ENCODE results near the gene BRCA2.

The BRCA2 gene

GRCh38 chr13:32315238-32316027 is at the start of gene BRCA2, which contains the start of gene ZAR1L:
Gene BRCA2, plus strand, starts transcription at chr13:32315508. Its CDS starts 953 bp downstream, at chr13:32316461.
Gene ZAR1L, minus strand, starts transcription at chr13:32315363. Its CDS starts 3,438 bp downstream, at chr13:32311925.
- peak; percentile 93 for DNase-seq

GRCh38 chr13:32265726-32266125 is 49.6 kb upstream of the BRCA2 start:
- no peak for DNase-seq

DNA sequence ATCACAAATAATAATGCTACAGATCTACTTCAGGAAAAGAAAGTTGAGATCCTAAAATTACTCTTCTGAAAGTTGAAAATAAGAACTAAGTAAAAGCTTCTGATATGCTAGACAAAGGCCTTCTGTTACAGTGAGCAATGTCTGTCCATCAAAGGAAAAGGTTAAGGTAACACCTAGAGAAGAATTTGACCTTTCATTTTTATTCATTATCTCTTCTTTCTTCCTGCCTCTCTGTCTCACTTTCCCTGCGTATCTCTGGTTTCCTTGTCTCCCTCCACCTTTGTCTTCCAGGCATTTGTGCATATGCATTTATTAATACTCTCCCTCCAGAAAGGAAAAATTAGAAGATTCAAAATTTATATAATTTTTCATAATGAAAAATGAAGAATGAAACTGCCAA is 49.2 kb upstream of the BRCA2 start:
- no peak for DNase-seq

DNA sequence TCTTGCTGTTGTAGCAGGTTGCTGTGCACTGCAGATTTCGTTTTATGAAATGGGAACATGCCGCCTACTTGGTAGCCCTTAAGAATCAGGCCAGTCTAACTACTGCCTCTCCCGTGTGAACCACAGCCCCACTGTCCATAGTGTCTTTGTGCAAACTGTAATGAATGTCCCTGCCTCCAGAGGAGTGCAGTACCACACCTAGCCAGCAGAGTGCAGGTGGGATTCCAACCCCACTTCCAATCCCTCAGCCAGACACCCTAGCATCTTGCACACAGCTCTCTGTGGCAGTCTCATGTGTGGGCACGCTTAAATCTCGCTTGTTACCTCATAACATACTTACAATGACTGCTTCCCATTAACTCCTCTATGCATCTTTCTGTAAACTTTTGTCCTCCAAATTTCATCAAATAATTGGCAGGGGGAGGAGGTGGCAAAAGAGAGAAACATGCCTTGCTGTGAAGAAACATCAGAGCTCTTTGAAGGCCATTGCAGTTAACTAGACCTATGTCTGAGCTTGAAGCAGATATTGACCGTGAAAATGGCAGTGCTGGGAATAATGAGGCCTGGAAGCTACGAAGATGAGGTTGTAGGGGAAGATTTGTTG is 47.4 kb upstream of the BRCA2 start:
- no peak for DNase-seq

- DNase-seq, result no peak
These were observed 43.2 kb upstream of the BRCA2 start for GRCh38 chr13:32272021-32272683.

DNA sequence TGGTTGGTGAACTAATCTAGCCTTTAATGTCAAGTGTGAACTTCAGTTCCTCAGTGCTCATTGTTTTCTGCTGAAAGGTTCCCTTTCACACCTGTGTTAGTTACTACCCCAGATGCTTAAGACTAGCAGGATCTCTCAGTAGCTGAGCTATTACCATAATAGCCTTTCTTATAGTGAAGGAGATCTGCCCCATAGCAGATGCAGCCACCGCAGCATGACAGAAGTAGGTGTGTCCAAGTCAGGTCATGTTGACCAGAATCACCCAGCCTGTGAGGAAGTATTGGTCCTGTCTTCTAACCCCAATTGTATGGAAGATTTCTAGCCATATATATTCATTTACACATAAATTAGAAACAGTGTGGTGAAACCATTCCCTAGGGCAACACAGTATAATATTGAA is 37.5 kb upstream of the BRCA2 start:
- no peak for DNase-seq

DNA sequence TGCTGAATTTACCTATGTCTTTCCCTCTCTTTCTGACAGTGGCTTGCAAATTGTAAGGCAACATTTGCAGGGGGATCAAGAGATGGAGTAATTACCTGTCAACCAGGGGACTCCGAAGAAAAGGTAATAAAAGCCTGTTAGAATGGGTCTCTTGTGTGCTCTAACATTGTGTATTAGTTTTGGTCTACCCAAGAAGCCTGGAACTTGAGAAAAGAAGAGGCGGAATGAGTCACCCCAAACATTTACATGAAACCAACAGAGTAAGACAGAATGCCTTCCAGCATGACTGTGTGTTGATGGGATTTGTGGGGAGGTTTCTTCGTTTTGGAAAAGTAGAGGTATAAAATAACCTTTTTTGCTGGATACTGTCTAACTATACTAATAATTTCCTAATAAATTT is 36.9 kb upstream of the BRCA2 start:
- DNase-seq, result no peak

GRCh38 chr13:32281096-32281495 is 34.2 kb upstream of the BRCA2 start:
- DNase-seq, result no peak

GRCh38 chr13:32282096-32282711 is 33.1 kb upstream of the BRCA2 start:
- no peak for DNase-seq

- DNase-seq, result no peak
These were observed 30.2 kb upstream of the BRCA2 start for GRCh38 chr13:32284927-32285632.

- no peak for DNase-seq
These were observed 29.7 kb upstream of the BRCA2 start for GRCh38 chr13:32285633-32285965.

DNA sequence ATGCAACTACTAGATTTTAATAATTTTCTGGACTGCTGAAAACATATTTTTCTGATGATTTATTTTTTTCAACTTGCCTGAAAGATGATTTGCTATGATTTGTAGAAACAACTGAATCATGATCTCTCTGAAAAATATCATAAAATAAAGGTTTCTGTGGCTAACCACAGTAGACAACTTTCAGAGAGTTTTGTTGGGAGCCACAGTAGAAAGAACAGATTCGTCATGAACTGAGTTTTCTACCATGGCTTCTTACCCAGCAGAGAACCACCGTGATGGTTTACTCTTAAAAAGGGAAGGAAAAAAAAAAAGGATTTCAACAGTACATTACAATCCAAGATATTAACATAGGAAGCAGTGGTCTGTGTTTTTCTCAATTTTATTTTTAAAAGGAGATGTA is 18.1 kb upstream of the BRCA2 start:
- DNase-seq, result no peak

DNA sequence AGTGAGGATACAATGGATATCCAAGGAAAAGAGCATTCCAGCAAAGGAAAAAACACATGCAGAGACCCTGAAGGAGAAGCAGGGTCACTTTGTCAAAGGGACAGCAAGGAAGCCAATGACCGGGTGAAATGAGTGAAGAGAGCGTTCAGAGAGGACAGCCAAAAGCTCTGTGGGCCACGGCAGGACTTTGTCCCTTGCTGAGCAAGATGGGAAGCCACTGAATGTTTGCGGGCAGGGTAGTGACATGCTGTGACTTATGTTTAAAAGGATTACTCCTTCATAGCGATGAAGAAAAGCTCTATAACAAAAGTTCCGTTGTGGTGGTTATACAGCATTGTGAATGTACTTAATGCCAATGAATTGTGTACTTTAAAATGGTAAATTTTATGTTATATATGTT is 16.6 kb upstream of the BRCA2 start:
- DNase-seq, result no peak

- DNase-seq, result no peak
These were observed 15.4 kb upstream of the BRCA2 start for GRCh38 chr13:32299893-32300292.

DNA sequence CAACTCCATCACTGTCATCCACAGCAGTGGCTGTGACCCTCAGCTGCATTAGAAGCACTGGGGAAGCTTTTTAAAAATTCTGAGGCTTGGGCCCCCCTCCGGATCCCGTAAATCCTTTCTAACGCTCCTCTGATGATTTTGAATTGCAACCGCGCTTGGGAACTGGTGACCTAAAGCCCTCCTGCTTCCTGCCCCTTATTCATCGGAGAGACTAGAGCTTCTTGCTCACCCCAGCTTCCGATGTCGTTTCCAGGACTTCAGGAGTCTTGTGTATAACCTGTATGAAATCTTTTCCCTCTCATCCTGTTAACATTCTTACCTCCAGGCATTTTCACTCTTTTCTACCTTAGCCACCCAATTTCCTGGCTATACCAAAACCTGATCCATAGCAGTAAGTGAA is 14.9 kb upstream of the BRCA2 start:
- no peak for DNase-seq

DNA sequence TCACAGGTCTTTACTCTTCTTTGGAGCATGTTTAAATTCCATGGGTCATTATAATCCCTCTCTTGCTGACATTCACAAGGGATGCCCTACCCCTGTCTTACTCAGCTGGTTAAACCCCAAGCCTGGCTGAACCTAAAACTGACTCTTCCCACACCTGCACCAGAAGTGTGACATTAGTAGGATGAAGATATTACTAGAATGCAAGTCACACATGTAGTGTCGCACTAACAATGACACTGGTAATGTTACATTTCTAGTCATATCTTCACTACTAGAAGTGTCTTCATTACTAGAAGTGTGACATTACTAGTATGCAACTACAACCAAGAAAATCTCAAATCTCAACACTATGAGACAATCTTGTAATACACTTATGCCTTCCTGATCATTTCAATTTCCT is 14.4 kb upstream of the BRCA2 start:
- DNase-seq, result no peak

DNA sequence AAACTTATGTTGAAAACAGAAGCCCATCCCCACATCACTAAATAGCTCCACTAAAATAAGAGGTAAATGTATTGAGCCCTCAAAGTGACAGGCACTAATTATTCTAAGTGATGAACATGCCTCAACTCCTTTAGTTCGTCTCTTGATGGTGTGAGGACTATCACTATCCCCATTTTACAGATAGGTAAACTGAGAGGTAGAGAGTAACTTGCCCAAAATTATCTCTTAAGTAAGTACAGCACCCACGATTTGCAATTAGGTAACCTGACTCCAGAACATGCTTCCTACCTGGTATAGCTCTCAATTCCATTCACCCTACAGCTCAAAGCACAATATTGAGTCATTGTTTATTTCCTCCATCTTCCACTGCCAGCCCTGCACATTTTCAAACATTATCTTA is 12.8 kb upstream of the BRCA2 start:
- no peak for DNase-seq

- no peak for DNase-seq
These were observed 9.7 kb upstream of the BRCA2 start for GRCh38 chr13:32305646-32306045.

- DNase-seq, result no peak
These were observed 5.8 kb upstream of the BRCA2 start for GRCh38 chr13:32309312-32310133.

DNA sequence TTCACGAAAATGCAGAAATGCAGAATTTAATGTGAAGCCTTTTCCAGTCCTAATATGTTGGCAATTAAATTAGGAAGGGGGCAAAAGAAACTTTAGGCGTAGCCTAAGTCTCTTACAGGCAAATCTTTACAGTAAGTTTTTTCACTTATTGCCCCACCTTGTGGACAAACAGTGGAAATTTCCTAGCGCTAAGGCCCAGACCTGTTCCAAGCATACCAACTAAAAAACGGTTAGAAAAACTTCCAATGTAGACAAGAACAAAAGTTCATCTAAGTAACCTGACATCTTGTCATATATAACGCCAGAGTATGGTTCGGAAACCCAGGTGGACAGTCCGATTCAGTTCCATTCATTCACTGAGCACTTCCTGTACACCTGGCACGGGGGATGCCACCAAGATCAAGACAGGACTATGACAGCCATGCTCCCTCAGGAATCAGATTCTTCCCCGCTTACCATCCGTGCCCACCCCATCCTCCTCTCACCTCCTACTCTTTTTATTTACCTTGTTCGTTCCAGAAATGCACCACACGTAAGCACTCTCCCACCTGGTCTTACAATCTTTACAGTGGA is 5.1 kb upstream of the BRCA2 start:
- no peak for DNase-seq

GRCh38 chr13:32311188-32311897 is 4.0 kb upstream of the BRCA2 start:
- DNase-seq, result no peak
